Measurements from ENCODE around the gene INPP4A.

- TF ChIP-seq CTCF (IDR thresholded peaks at IDR 0.05) (no peak), POLR2AphosphoS5 (IDR thresholded peaks at IDR 0.05) (no peak), POLR2A (IDR thresholded peaks at IDR 0.05) (no peak)
Observed at GRCh38 chr2:98583276-98583675, 138.6 kb downstream of the INPP4A start.
